RWPE2 (cell line): ENCODE measurements around the gene DDRGK1.
A peak's percentile ranks its signal among the peaks of the same experiment; 100 is the strongest.

Experiments used
- ATAC-seq: fragments of 200-7000 bp; cut with Tn5 transposase; 3 replicates; pipeline ENCODE4 v1.9.1; 2021; ENCODE audit warnings: low read depth
- DNase-seq: peaks from one replicate; pipeline ENCODE4 v3.0.0-alpha.2; 2020; ENCODE audit warnings: low spot score
- H3K27ac ChIP-seq: fragments of 450-650 bp; 2 replicates; pipeline ENCODE4 v1.5.1; 2017; ENCODE audit warnings: mild to moderate bottlenecking; ENCODE audit not compliant: poor library complexity, severe bottlenecking
- H3K27me3 ChIP-seq: fragments of 250-450 bp; sonication (Bioruptor Pico); 2 replicates; pipeline ENCODE4 v1.5.1; 2021; ENCODE audit warnings: mild to moderate bottlenecking, moderate library complexity; ENCODE audit not compliant: insufficient read depth, poor library complexity, severe bottlenecking
- H3K36me3 ChIP-seq: fragments of 250-450 bp; sonication (Bioruptor Pico); 2 replicates; pipeline ENCODE4 v1.5.1; 2020; ENCODE audit warnings: low read depth, mild to moderate bottlenecking, moderate library complexity
- H3K4me1 ChIP-seq: fragments of 250-450 bp; sonication (Bioruptor Pico); 2 replicates; pipeline ENCODE4 v1.5.1; 2021; ENCODE audit warnings: mild to moderate bottlenecking, moderate library complexity; ENCODE audit not compliant: insufficient read depth, poor library complexity, severe bottlenecking
- H3K4me3 ChIP-seq: fragments of 250-450 bp; sonication (Bioruptor Pico); 2 replicates; pipeline ENCODE4 v1.5.1; 2021; ENCODE audit warnings: mild to moderate bottlenecking, moderate library complexity; ENCODE audit not compliant: severe bottlenecking
- H3K9me3 ChIP-seq: fragments of 250-450 bp; sonication (Bioruptor Pico); 2 replicates; pipeline ENCODE4 v1.5.1; 2021; ENCODE audit warnings: mild to moderate bottlenecking, moderate library complexity; ENCODE audit not compliant: severe bottlenecking
- CTCF ChIP-seq: fragments of 450-650 bp; IDR thresholded peaks from one replicate; pipeline ENCODE4 v1.5.1; 2017; ENCODE audit warnings: mild to moderate bottlenecking, moderate library complexity; ENCODE audit not compliant: poor library complexity, severe bottlenecking

Gene DDRGK1

GRCh38 chr20:3168079-3168828 lies 36.2 kb downstream of the DDRGK1 start:
- no peak for ATAC-seq
- H3K9me3 ChIP-seq, result no peaks in the 10 kb centered on the region
- no peaks in the 10 kb centered on the region for H3K27me3 ChIP-seq
- H3K4me1 ChIP-seq, result no peaks in the 10 kb centered on the region
- H3K4me3 ChIP-seq, result no peak overlapping the region
- no peak for TF ChIP-seq CTCF
- no peak overlapping the region for H3K27ac ChIP-seq
- H3K36me3 ChIP-seq, result no peaks in the 10 kb centered on the region
- no peak for DNase-seq

GRCh38 chr20:3167738-3168078 lies 36.8 kb downstream of the DDRGK1 start:
- DNase-seq, result peak; percentile 54
- no peaks in the 10 kb centered on the region for H3K4me1 ChIP-seq
- H3K27me3 ChIP-seq, result no peaks in the 10 kb centered on the region
- H3K9me3 ChIP-seq, result no peaks in the 10 kb centered on the region
- H3K4me3 ChIP-seq, result no peak overlapping the region
- no peak for ATAC-seq
- TF ChIP-seq CTCF, result no peak
- no peak overlapping the region for H3K27ac ChIP-seq
- H3K36me3 ChIP-seq, result no peaks in the 10 kb centered on the region

GRCh38 chr20:3166913-3167342 lies 37.6 kb downstream of the DDRGK1 start:
- Histone ChIP-seq H3K36me3 (no peaks in the 10 kb centered on the region), H3K4me3 (no peak overlapping the region), H3K27ac (no peak overlapping the region), H3K9me3 (no peaks in the 10 kb centered on the region), H3K27me3 (no peaks in the 10 kb centered on the region), H3K4me1 (no peaks in the 10 kb centered on the region)
- DNase-seq (no peak), ATAC-seq (no peak)
- TF ChIP-seq CTCF, result no peak

GRCh38 chr20:3166338-3166912 lies 38.1 kb downstream of the DDRGK1 start:
- no peaks in the 10 kb centered on the region for H3K36me3 ChIP-seq
- no peaks in the 10 kb centered on the region for H3K9me3 ChIP-seq
- no peaks in the 10 kb centered on the region for H3K27me3 ChIP-seq
- DNase-seq, result no peak
- no peaks in the 10 kb centered on the region for H3K4me1 ChIP-seq
- H3K4me3 ChIP-seq, result no peak overlapping the region
- no peak for TF ChIP-seq CTCF
- ATAC-seq, result no peak
- no peak overlapping the region for H3K27ac ChIP-seq
